ENCODE measurements around the gene TSPAN18.

- no peak for TF ChIP-seq CTCF (IDR thresholded peaks at IDR 0.05)
- no peak for TF ChIP-seq POLR2A (IDR thresholded peaks at IDR 0.05)
Measured at GRCh38 chr11:44811841-44812448, 85.2 kb downstream of the TSPAN18 start.

Data from thyroid gland (tissue), 4 donors.